Measurements from ENCODE around the gene UST.
"Not testable (repeated sequence)": the region's sequence is repeated elsewhere in the genome, so short reads cannot be mapped to it uniquely, and the experiment has no call there.

Gene UST

GRCh38 chr6:148837941-148838340 lies 91.1 kb downstream of the UST start:
- DNase-seq (ENCODE audit: low spot score): no peak

DNA sequence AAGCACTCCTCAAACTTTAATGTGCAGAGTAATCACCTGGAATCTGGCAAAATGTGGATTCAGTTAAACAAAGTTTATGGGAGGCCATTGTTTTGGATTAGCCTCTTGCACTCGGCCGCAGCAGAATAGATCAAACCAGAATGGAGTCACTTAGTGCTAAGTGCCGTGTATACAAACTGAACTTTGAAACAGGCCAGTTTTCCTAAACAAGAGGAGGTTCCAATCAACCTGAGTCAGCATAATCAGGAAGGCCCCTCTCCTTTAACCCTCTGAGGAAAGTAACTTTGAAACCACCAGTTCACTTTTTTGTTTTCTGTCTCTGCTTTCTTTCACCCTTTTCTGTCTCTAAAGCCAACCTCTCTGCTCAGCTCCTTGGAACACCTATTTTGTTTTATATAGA lies 92.2 kb downstream of the UST start:
- no peak for DNase-seq (ENCODE audit: low spot score)

DNA sequence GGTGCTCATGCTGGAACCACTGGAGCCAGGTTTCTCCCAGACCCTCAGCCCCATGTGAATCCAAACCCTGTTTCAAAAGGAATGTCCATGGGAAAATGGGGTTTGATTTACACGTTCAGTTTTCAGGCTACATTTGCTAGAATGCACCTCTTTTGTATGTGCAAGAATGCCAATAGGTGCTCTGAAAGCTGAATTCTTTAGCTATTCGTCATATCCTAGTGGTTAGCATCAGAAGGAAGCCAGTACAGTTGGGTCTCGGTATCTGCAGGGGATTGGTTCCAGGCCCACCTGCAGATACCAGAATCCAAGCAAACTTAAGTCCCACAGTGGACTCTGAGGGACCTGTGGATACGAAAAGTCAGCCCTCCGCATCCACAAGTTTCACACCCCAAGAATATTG lies 93.4 kb downstream of the UST start:
- no peak for DNase-seq (ENCODE audit: low spot score)

DNA sequence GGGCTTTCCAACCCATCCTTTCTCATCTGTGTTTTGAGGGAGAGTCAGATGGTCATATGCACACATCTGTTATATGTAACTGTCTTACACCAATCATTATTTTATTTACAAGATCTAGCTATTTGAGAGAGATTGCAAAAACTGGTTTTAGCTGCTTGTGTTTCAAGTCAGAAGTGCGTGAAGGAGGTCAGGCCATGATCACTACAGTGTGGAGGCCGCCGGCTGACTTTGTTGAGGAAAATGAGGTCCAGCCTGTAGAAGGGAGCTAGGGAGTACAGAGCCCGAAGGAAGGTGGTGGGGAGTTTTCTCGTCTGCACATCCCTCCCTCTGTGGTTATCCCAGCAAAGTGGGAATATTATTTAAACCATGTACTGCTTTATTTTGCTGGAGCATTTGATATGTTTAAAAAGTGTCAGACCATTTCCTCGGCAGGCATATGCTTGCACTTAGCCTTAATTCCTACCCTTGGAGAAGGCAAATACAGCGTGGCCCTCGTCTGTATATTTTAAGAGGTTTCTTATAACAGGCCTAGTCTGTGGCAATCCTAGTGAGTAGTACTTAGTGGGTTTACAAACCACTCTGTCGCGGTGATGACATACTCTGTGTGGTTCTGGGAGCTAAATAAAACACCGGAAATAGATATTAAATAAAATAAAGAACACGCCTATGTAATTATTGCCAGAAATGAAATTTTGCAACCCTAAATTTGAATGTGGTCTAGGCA lies 95.6 kb downstream of the UST start:
- no peak for DNase-seq (ENCODE audit: low spot score)

- no peak for DNase-seq (ENCODE audit: low spot score)
These were observed 98.6 kb downstream of the UST start for GRCh38 chr6:148845464-148845863.

DNA sequence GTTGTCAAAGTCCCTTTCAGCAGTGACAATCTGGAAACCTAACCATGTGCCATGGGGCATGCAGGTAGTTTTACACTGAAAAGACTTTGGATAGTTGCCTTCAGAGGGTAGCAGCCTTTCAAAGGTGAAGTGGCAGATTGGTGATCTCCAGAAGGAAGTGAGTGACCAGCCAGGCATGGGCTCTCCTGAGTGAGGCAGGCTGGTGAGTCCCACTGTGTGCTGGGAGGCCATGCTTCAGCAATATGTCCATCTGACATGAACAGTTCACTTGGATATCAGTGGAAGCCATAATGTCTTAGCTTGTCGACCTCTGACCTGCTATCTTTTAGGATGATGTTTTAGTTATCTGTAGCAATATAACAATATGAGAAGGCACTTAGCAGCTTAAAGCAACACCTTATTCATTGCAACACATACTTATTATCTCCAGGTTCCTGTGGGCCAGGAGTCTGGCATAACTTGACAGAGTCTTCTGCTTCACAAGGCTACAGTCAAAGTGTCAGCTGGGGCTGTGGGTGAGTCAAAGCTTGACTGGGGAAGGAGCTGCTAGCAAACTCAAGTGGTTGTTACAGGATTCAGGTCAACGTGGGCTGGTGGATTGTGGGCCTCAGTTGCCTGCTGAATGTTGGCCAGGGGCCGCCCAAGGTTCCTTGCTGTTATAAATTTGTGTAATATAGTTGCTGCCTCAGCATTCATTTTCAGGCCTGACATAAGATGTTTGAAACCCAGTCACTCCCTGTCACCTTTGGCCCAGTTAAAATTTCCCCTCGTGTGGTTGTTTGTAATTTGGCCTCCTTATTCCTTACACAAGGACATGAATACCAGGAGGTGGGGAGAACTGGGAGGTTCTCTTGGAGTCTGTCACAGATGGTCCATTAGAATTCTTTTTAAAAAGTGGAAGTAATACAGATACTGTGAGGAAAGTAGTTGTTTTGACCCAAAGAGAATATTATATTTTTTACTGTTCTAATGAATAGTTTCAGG lies 100.2 kb downstream of the UST start:
- DNase-seq (ENCODE audit: low spot score): no peak

GRCh38 chr6:148848915-148849314 lies 102.1 kb downstream of the UST start:
- DNase-seq (ENCODE audit: low spot score): no peak

DNA sequence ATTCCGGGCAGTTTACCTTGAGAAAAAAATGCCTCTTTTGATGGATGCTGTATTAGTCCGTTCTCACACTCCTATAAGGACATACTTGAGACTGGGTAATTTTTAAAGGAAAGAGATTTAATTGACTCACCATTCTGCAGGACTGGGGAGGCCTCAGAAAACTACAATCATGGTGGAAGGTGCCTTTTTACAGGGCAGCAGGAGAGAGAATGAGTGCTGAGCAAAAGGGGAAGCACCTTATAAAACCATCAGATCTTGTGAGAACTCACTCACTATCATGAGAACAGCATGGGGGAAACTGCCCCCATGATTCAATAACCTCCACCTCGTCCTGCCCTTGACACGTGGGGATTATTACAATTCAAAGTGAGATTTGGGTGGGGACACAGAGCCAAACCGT lies 102.6 kb downstream of the UST start:
- DNase-seq (ENCODE audit: low spot score): not testable (repeated sequence)

- DNase-seq (ENCODE audit: low spot score): no peak
These were observed 104.1 kb downstream of the UST start for GRCh38 chr6:148850964-148851363.

- no peak for DNase-seq (ENCODE audit: low spot score)
These were observed 105.1 kb downstream of the UST start for GRCh38 chr6:148851683-148852556.

DNA sequence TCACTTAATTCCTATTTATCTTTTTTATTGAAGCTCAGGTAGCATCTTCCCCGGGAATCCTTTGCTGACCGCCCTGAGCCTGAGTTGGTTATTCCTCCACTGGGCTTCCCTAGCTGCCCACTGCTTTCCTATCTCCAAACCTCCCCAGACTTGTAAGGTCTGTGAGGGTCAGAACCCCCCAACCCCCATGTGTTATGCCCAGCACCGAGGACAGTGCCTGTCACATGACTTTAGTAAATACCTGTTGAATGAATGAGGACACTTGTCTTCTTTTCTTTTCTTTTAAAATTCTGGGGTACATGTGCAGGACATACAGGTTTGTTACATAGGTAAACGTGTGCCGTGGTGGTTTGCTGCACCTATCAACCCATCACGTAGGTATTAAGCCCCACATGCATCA lies 105.9 kb downstream of the UST start:
- no peak for DNase-seq (ENCODE audit: low spot score)

- DNase-seq (ENCODE audit: low spot score): not testable (repeated sequence)
These were observed 106.3 kb downstream of the UST start for GRCh38 chr6:148853113-148853512.

GRCh38 chr6:148854096-148854495 lies 107.3 kb downstream of the UST start:
- no peak for DNase-seq (ENCODE audit: low spot score)

GRCh38 chr6:148854992-148855391 lies 108.2 kb downstream of the UST start:
- DNase-seq (ENCODE audit: low spot score): no peak

DNA sequence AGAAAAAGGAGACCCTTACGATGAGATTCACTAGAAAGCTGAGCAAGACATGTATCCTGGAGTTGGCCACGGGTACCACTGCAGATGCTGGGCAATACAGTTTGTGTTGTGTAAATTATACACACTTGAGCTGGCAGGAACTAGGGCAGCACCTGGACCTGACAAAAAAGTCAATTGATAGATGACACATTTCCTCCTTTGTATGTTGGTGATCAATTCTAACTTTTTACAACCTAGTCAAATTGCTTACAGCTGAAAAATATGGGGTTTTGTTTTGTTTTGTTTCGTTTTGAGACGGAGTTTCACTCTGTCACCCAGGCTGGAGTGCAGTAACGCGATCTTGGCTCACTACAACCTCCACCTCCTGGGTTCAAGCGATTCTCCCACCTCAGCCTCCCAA lies 108.9 kb downstream of the UST start:
- DNase-seq (ENCODE audit: low spot score): no peak

DNA sequence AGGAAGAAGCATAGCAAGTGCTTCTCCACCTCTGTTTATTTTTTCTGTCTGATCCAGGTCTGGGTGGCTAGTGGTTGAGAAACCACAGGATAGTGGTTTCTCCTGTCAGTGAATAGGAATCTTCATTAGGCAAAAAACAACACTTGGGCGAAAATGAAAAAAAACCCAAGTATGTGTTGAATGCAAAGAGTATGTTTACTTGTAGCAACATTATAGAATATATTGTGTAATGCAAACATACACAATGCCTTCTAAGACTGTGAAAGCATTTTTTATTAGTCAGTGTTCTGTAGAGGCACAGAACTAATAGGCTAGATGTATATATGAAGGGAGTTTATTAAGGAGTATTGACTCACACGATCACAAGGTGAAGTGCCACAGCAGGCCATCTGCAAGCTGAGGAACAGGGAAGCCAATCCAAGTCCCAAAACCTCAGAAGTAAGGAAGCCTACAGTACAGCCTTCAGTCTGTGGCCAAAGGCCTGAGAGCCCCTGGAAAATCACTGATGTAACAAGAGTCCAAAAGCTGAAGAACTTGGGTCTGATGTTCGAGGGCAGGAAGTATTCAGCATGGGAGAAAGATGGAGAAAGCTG lies 111.1 kb downstream of the UST start:
- DNase-seq (ENCODE audit: low spot score): no peak

DNA sequence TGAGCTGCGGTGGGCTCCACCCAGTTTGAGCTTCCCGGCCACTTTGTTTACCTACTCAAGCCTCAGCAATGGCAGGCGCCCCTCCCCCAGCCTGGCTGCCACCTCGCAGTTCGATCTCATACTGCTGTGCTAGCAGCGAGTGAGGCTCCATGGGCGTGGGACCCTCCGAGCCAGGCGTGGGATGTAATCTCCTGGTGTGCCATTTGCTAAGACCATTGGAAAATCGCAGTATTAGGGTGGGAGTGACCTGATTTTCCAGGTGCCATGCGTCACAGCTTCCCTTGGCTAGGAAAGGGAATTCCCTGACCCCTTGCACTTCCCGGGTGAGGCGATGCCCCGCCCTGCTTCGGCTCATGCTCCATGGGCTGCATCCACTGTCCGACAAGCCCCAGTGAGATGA lies 117.3 kb downstream of the UST start:
- not testable (repeated sequence) for DNase-seq (ENCODE audit: low spot score)

- no peak for DNase-seq (ENCODE audit: low spot score)
These were observed 118.1 kb downstream of the UST start for GRCh38 chr6:148864941-148865340.

- DNase-seq (ENCODE audit: low spot score): no peak
These were observed 119.9 kb downstream of the UST start for GRCh38 chr6:148866657-148867268.

DNA sequence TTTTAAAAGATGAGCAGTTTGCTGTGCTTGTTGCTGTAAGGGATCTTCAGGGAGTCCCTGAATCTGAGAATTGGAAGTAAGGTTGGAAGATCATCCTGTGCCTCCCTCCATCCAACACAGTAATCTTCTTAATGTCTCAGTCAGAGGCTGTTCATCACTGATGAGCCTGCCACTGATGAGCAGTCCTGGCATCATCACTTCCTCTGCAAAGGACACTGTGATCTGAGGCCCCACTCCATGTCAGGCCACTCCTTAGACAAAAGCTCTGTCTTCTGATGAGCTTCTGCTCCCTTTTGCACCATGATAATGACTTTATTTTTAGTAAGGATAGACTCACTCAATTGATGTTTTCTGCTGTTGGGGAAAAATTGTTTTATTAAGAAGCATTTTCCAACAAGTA lies 121.0 kb downstream of the UST start:
- DNase-seq (ENCODE audit: low spot score): no peak

GRCh38 chr6:148868314-148868713 lies 121.5 kb downstream of the UST start:
- DNase-seq (ENCODE audit: low spot score): no peak

Data from HuH-7.5 (cell line).